K562 (cell line): Measurements from ENCODE around the gene LDLRAD3. TPM values are rescaled to one million over a fixed set of nuclear protein-coding genes. Genes with fewer than 3 reads are reported as not detected.
A peak's percentile ranks its signal among the peaks of the same experiment; 100 is the strongest.

ENCODE experiments used
- ATAC-seq: fragments of 200-7000 bp; cut with Tn5 transposase; 3 replicates; pipeline ENCODE4 v1.9.1; 2020; ENCODE audit warnings: moderate library complexity
- BruUV-seq: library from RNA; stranded (reverse); fragments of 400-500 nt; replicated peaks from 2 replicates; lab custom pipeline; 2021; lab: Mats Ljungman, UMichigan
- CTCF ChIA-PET: fragments of 300-600 bp; formaldehyde crosslinking; extraction: SDS; loops from one replicate; lab custom pipeline; 2021; ENCODE audit warnings: low intra/inter-chr PET ratio; lab: Yijun Ruan, JAX
- POLR2A ChIA-PET: fragments of 300-600, 350-650 bp; sonication (Branson Sonifier 250); formaldehyde crosslinking; extraction: SDS; loops from one replicate; lab custom pipeline; 2021; ENCODE audit warnings: antibody characterized with exemption, inconsistent platforms; lab: Yijun Ruan, JAX
- DNase-seq, 4 experiments: peaks; one replicate each; pipeline versions ENCODE4 v3.0.0 to v3.0.0-alpha.2; 2011 to 2018; ENCODE audit warnings: low spot score in 3 of 4, mixed read lengths in 3 of 4; ENCODE audit errors: extremely low read depth in 1 of 4
- FAIRE-seq: peaks from 2 replicates; lab custom pipeline; 2011; peaks lifted over from hg19 to GRCh38; lab: Jason Lieb, UNC
- H2AFZ ChIP-seq: 2 replicates; pipeline ENCODE4 v1.6.0; 2011; ENCODE audit warnings: low read depth, low read length, control low read depth, inconsistent platforms
- H3K27ac ChIP-seq: fragments of 200-600 bp; 3 replicates; pipeline ENCODE4 v1.8.0; 2011; ENCODE audit warnings: low read depth, mild to moderate bottlenecking, control low read depth, inconsistent platforms, low read length, moderate library complexity, mixed read lengths; ENCODE audit errors: extremely low read depth
- H3K27me3 ChIP-seq, 2 experiments: fragments of 300-600 bp in 1 of 2; 2 replicates in 1 of 2; 3 replicates in 1 of 2; pipeline versions ENCODE4 v1.6.0 to v1.8.0; 2011; ENCODE audit warnings: inconsistent platforms in 2 of 2, low read length in 2 of 2, mild to moderate bottlenecking in 1 of 2, mixed read lengths in 1 of 2, moderate library complexity in 1 of 2; ENCODE audit not compliant: control insufficient read depth in 2 of 2, insufficient read depth in 2 of 2
- H3K36me3 ChIP-seq: fragments of 300-600 bp; 3 replicates; pipeline ENCODE4 v1.8.0; 2011; ENCODE audit warnings: mild to moderate bottlenecking, low read length, inconsistent platforms; ENCODE audit not compliant: control insufficient read depth, insufficient read depth
- H3K4me1 ChIP-seq, 2 experiments: fragments of 200-600 bp in 1 of 2; replicated peaks in 1 of 2; 2 replicates in 1 of 2; 3 replicates in 1 of 2; pipeline versions ENCODE4 v1.5.1 to v1.8.0; 2011; ENCODE audit warnings: inconsistent platforms in 2 of 2, low read length in 2 of 2, mild to moderate bottlenecking in 1 of 2, mixed read lengths in 1 of 2, moderate library complexity in 1 of 2; ENCODE audit not compliant: control insufficient read depth in 2 of 2, insufficient read depth in 2 of 2
- H3K4me2 ChIP-seq: 2 replicates; pipeline ENCODE4 v1.6.1; 2011; ENCODE audit warnings: low read length, control low read depth, inconsistent platforms, mixed read lengths; ENCODE audit not compliant: insufficient read depth
- H3K4me3 ChIP-seq: fragments of 200-600 bp; sonication (generic), shearing (Covaris generic); 2 replicates; pipeline ENCODE4 v1.5.1; 2016; ENCODE audit warnings: control low read depth, inconsistent platforms
- H3K79me2 ChIP-seq: fragments of 200-600 bp; 3 replicates; pipeline ENCODE4 v1.8.0; 2011; ENCODE audit warnings: low read length, inconsistent platforms; ENCODE audit not compliant: control insufficient read depth, insufficient read depth
- H3K9ac ChIP-seq, 2 experiments: 2 replicates each; pipeline versions ENCODE4 v1.6.0 to v1.6.1; 2011; ENCODE audit warnings: low read depth in 2 of 2, low read length in 2 of 2, control low read depth in 1 of 2, inconsistent platforms in 1 of 2, mild to moderate bottlenecking in 1 of 2, mixed read lengths in 1 of 2; ENCODE audit not compliant: insufficient read depth in 1 of 2
- H3K9me1 ChIP-seq: one replicate; pipeline ENCODE4 v1.6.0; 2011; ENCODE audit warnings: inconsistent platforms, mild to moderate bottlenecking, low read length, moderate library complexity; ENCODE audit not compliant: control insufficient read depth, insufficient read depth
- H3K9me3 ChIP-seq: replicated peaks from 2 replicates; pipeline ENCODE4 v1.5.1; 2011; ENCODE audit warnings: low read depth, low read length, inconsistent platforms; ENCODE audit not compliant: control insufficient read depth, insufficient read depth
- H4K20me1 ChIP-seq: replicated peaks from 2 replicates; pipeline ENCODE4 v1.6.1; 2011; ENCODE audit warnings: low read length, inconsistent platforms, mixed read lengths; ENCODE audit not compliant: control insufficient read depth, insufficient read depth
- EGR1 ChIP-seq: fragments of 450-650 bp; conservative IDR thresholded peaks from 2 replicates; pipeline ENCODE4 v1.6.1; 2017; ENCODE audit warnings: mild to moderate bottlenecking
- GTF2E2 ChIP-seq: fragments of 200-800 bp; sonication (Bioruptor generic); IDR thresholded peaks from 2 replicates; pipeline ENCODE4 v1.6.1; 2016; ENCODE audit warnings: missing genetic modification characterization, missing compliant biosample characterization
- HMG20A ChIP-seq: fragments of 450-650 bp; formaldehyde crosslinking; conservative IDR thresholded peaks from 2 replicates; pipeline ENCODE4 v1.4.0; 2020; ENCODE audit warnings: mild to moderate bottlenecking, mixed read lengths
- KAT7 ChIP-seq: sonication (generic); formaldehyde crosslinking; IDR thresholded peaks from 2 replicates; pipeline ENCODE4 v1.8.0; 2022; ENCODE audit warnings: missing genetic modification reagents, mild to moderate bottlenecking, borderline replicate concordance
- NCOR1 ChIP-seq: fragments of 450-650 bp; IDR thresholded peaks from 2 replicates; pipeline ENCODE4 v1.6.1; 2016; ENCODE audit warnings: mild to moderate bottlenecking, moderate library complexity
- NEUROD1 ChIP-seq: fragments of 150-350 bp; IDR thresholded peaks from 2 replicates; pipeline ENCODE4 v1.6.1; 2014; ENCODE audit warnings: borderline replicate concordance, low read length, low read depth; ENCODE audit not compliant: partially characterized antibody
- OTX1 ChIP-seq: fragments of 450-650 bp; formaldehyde crosslinking; IDR thresholded peaks from 2 replicates; pipeline ENCODE4 v1.4.0; 2022; ENCODE audit warnings: mild to moderate bottlenecking
- PHB ChIP-seq: fragments of 250-450 bp; sonication (Bioruptor Pico); IDR thresholded peaks from 2 replicates; pipeline ENCODE4 v1.5.0; 2021
- SIN3B ChIP-seq: fragments of 450-650 bp; IDR thresholded peaks from 2 replicates; pipeline ENCODE4 v1.6.1; 2017; ENCODE audit warnings: low read depth, mild to moderate bottlenecking, moderate library complexity
- SNRNP70 ChIP-seq: fragments of 200-400 bp; formaldehyde crosslinking; optimal IDR thresholded peaks from 2 replicates; pipeline ENCODE3; 2017; ENCODE audit warnings: low read depth, low read length
- TAF15 ChIP-seq: fragments of 200-400 bp; formaldehyde crosslinking; IDR thresholded peaks from 2 replicates; pipeline ENCODE4 v1.6.1; 2017; ENCODE audit warnings: mild to moderate bottlenecking, low read depth, low read length, moderate library complexity
- U2AF2 ChIP-seq: fragments of 200-400 bp; formaldehyde crosslinking; optimal IDR thresholded peaks from 2 replicates; pipeline ENCODE3; 2017; ENCODE audit warnings: low read depth, mild to moderate bottlenecking, low read length
- YBX1 ChIP-seq: fragments of 450-650 bp; IDR thresholded peaks from 2 replicates; pipeline ENCODE4 v1.7.1; 2016; ENCODE audit warnings: mild to moderate bottlenecking
- ZNF766 ChIP-seq: fragments of 200-800 bp; sonication (Bioruptor generic); conservative IDR thresholded peaks from 2 replicates; pipeline ENCODE4 v1.6.1; 2016; ENCODE audit warnings: missing genetic modification characterization, missing compliant biosample characterization
- ZNF77 ChIP-seq: fragments of 250-450 bp; sonication (Bioruptor Pico); IDR thresholded peaks from 2 replicates; pipeline ENCODE4 v1.5.0; 2020
- WGBS: fragments of 100-300 bp; shearing (Covaris generic); methylation state at CpG from one replicate; pipeline ENCODE4 v1.1.6; 2016; ENCODE audit warnings: low coverage, mixed read lengths; ENCODE audit not compliant: insufficient coverage; ENCODE audit errors: missing lambda C conversion rate; 5-methylcytosine and 5-hydroxymethylcytosine counted together
- in situ Hi-C: fragments of 300-500 bp; cut with MboI; formaldehyde crosslinking; loops from 4 replicates; pipeline ENCODE4 v1.15.0; 2018; ENCODE audit warnings: inconsistent platforms, mixed read lengths
- intact Hi-C: fragments of 100-400 bp; cut with micrococcal nuclease; formaldehyde crosslinking; loops from 2 replicates; pipeline ENCODE4 v1.14.2; 2022
- polyA plus RNA-seq, 8 experiments: library from polyadenylated mRNA; depleted of rRNA in 4 of 8; stranded (reverse) in 5 of 8; unstranded in 3 of 8; fragments of >200 nt; fragmentation: Nextera tagmentation in 2 of 8; fragmentation: Illumina TruSeq in 1 of 8; extraction: Ambion mirVana in 2 of 8; extraction: Trizol in 1 of 8; gene quantifications; 2 replicates each; pipeline versions ENCODE4 v1.2.1 to v1.2.3, GENCODE V29; 2011 to 2014; ENCODE audit warnings: inconsistent platforms in 1 of 8, missing spikeins in 1 of 8
- total RNA-seq, 7 experiments: library from RNA; depleted of rRNA in 6 of 7; stranded (reverse); fragments of >200 nt in 6 of 7; fragmentation: Illumina TruSeq in 2 of 7; extraction: Trizol in 2 of 7; gene quantifications; 2 replicates each; pipeline versions ENCODE4 v1.2.1 to v1.2.3, GENCODE V29; 2011 to 2021; ENCODE audit warnings: low replicate concordance in 1 of 7
- TF ChIP-seq, protein P1 (sequence below): fragments of 450-650 bp; formaldehyde crosslinking; IDR thresholded peaks from 2 replicates; pipeline ENCODE4 v1.4.0; 2020; ENCODE audit warnings: mild to moderate bottlenecking, moderate library complexity
- TF ChIP-seq, protein P2 (sequence below): sonication (generic); formaldehyde crosslinking; IDR thresholded peaks from 2 replicates; pipeline ENCODE4 v1.9.0; 2022; ENCODE audit warnings: mild to moderate bottlenecking, missing genetic modification reagents
- TF ChIP-seq, protein P3 (sequence below): fragments of 250-450 bp; sonication (Bioruptor Pico); IDR thresholded peaks from 2 replicates; pipeline ENCODE4 v1.8.0; 2022; ENCODE audit warnings: moderate library complexity, mild to moderate bottlenecking, inconsistent platforms
- TF ChIP-seq, protein P4 (sequence below): fragments of 250-450 bp; sonication (Bioruptor Pico); IDR thresholded peaks from 2 replicates; pipeline ENCODE4 v1.8.0; 2022; ENCODE audit warnings: inconsistent platforms, mild to moderate bottlenecking, moderate library complexity, borderline replicate concordance
- TF ChIP-seq, protein P5 (sequence below): fragments of 250-450 bp; sonication (Bioruptor Pico); IDR thresholded peaks from 2 replicates; pipeline ENCODE4 v1.5.0; 2021

LDLRAD3 gene
- total and polyA plus RNA-seq, 9 of the 15 experiments (the other 6 are each of a cell fraction or from before 2014, with no cell fraction given), result 0.73 to 7.2 (median 3.5) TPM

DNA sequence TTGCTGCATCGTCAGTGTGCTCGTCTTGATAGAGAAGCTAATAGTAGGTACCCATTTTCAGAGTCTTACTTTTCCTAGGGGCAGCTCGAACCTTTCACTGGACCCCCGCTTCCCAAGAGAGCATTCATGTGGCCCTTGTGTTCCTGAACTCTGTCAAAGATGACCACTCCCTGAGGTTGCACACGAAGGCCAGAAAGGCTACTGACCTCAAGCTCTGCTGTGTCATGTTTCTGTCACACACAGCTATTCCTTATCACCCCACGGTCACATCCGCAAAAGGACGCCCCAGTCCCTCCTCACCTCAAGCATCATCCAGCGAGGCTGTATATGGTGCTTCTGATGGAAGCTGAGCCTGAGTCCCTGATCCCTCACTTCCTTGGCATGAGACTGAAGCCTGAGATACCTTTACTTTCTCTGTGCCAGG is 171.5 kb downstream of the LDLRAD3 start:
- Histone ChIP-seq H2AFZ (peak overlapping the region; percentile 71), H3K36me3 (peaks cover 4% of the 10 kb centered on the region; the same call in 1 of the 3 replicates), H3K4me1 (peaks cover 12 to 21% of the 10 kb centered on the region in 2 experiments; a peak in 3 of 5 replicates), H3K9ac (peak overlapping the region in 1 of 2 experiments; percentile 5; a peak in 1 of 4 replicates), H3K27me3 (no peaks in the 10 kb centered on the region), H3K9me1 (no peaks in the 10 kb centered on the region), H3K4me2 (peak overlapping the region; percentile 32; the same call in 1 of the 2 replicates), H3K79me2 (no peaks in the 10 kb centered on the region), H3K27ac (peak overlapping the region; percentile 62), H3K4me3 (no peak overlapping the region), H3K9me3 (peaks cover 24% of the 10 kb centered on the region), H4K20me1 (no peaks in the 10 kb centered on the region; the same call in 1 of the 2 replicates)
- ATAC-seq (peak; percentile 97), DNase-seq (peak; percentile 47 to 89 (median 66)), FAIRE-seq (peak; percentile 98)
- WGBS, result 10% methylated on average over 9 of the region's 9 CpGs
- CTCF ChIA-PET, result no interaction called here
- no TSS peak for BruUV-seq
- in situ Hi-C loops, result no loop called here
- POLR2A ChIA-PET, result interaction anchor here (0.5 to 2.3 kb wide), 3 partner anchors 10 to 533 kb away, joined by 3 to 15 read pairs (median 5); no protein-coding TSS in a partner anchor
- intact Hi-C loops, result no loop called here
- TF ChIP-seq, protein P1, sequence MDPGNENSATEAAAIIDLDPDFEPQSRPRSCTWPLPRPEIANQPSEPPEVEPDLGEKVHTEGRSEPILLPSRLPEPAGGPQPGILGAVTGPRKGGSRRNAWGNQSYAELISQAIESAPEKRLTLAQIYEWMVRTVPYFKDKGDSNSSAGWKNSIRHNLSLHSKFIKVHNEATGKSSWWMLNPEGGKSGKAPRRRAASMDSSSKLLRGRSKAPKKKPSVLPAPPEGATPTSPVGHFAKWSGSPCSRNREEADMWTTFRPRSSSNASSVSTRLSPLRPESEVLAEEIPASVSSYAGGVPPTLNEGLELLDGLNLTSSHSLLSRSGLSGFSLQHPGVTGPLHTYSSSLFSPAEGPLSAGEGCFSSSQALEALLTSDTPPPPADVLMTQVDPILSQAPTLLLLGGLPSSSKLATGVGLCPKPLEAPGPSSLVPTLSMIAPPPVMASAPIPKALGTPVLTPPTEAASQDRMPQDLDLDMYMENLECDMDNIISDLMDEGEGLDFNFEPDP (CRISPR knock-in tag), result no peak
- TF ChIP-seq, protein P2, sequence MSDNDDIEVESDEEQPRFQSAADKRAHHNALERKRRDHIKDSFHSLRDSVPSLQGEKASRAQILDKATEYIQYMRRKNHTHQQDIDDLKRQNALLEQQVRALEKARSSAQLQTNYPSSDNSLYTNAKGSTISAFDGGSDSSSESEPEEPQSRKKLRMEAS, result no peak
- TF ChIP-seq HMG20A (no peak), YBX1 (no peak), TAF15 (no peak), NCOR1 (peak; percentile 44), ZNF77 (CRISPR knock-in tag) (no peak), SNRNP70 (no peak), EGR1 (no peak), PHB (CRISPR knock-in tag) (no peak), U2AF2 (no peak), OTX1 (CRISPR knock-in tag) (no peak), ZNF766 (CRISPR knock-in tag) (peak; percentile 83), KAT7 (CRISPR knock-in tag) (no peak), GTF2E2 (tag) (no peak), SIN3B (no peak), NEUROD1 (peak; percentile 70)
- TF ChIP-seq, protein P3, sequence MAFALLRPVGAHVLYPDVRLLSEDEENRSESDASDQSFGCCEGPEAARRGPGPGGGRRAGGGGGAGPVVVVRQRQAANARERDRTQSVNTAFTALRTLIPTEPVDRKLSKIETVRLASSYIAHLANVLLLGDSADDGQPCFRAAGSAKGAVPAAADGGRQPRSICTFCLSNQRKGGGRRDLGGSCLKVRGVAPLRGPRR, result no peak
- TF ChIP-seq, protein P4, sequence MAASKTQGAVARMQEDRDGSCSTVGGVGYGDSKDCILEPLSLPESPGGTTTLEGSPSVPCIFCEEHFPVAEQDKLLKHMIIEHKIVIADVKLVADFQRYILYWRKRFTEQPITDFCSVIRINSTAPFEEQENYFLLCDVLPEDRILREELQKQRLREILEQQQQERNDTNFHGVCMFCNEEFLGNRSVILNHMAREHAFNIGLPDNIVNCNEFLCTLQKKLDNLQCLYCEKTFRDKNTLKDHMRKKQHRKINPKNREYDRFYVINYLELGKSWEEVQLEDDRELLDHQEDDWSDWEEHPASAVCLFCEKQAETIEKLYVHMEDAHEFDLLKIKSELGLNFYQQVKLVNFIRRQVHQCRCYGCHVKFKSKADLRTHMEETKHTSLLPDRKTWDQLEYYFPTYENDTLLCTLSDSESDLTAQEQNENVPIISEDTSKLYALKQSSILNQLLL (CRISPR knock-in tag), result no peak
- TF ChIP-seq, protein P5, sequence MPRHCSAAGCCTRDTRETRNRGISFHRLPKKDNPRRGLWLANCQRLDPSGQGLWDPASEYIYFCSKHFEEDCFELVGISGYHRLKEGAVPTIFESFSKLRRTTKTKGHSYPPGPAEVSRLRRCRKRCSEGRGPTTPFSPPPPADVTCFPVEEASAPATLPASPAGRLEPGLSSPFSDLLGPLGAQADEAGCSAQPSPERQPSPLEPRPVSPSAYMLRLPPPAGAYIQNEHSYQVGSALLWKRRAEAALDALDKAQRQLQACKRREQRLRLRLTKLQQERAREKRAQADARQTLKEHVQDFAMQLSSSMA, result no peak
